HL-60 (cell line): ENCODE measurements around the gene KIAA0319L.

ENCODE experiments used
- POLR2AphosphoS5 ChIP-seq: IDR thresholded peaks from 2 replicates; pipeline ENCODE4 v1.6.1; 2012; ENCODE audit warnings: low read depth
- SPI1 ChIP-seq: IDR thresholded peaks from 2 replicates; pipeline ENCODE4 v1.6.1; 2012; ENCODE audit warnings: low read depth, mild to moderate bottlenecking, borderline replicate concordance
- TF ChIP-seq, protein P1 (sequence below): IDR thresholded peaks from one replicate; pipeline ENCODE4 v1.5.1; 2011; ENCODE audit warnings: low read length, control low read depth, inconsistent platforms; ENCODE audit not compliant: insufficient read depth

DNA sequence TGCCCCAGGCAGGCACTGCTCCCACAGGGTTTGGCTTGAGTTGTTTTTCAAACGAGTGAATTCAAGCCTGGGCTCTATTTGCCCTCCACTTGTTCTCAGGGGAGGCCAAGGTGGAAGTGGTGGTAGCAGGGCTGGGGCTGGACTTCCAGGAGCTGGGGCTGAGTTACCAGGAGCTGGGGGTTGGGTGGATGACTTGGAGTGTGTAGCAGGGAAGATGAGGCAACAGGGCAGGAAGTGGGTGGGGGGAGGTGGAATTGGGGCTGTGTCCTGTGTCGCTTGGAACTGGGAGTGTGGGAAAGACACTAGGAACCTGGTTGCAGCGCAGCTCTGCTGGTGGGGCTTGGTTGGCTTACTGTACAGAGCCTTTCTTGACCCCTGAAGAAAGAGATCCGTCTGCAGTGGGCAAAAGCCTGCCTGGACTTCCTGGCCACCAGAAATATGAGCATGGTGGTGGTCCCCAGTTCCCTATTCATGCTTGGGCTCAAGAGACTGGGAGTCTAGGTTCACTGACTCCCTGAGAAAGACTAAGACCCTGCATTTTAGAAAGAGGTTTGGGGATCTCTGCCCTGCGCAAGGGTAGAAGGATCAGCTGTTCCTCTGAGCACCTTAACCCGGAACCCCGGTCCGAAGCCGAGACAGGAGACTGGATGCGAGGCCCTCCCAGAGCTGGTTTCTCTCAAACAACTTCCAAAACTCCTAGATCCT, 19.0 kb upstream of the KIAA0319L start:
- TF ChIP-seq, protein P1, sequence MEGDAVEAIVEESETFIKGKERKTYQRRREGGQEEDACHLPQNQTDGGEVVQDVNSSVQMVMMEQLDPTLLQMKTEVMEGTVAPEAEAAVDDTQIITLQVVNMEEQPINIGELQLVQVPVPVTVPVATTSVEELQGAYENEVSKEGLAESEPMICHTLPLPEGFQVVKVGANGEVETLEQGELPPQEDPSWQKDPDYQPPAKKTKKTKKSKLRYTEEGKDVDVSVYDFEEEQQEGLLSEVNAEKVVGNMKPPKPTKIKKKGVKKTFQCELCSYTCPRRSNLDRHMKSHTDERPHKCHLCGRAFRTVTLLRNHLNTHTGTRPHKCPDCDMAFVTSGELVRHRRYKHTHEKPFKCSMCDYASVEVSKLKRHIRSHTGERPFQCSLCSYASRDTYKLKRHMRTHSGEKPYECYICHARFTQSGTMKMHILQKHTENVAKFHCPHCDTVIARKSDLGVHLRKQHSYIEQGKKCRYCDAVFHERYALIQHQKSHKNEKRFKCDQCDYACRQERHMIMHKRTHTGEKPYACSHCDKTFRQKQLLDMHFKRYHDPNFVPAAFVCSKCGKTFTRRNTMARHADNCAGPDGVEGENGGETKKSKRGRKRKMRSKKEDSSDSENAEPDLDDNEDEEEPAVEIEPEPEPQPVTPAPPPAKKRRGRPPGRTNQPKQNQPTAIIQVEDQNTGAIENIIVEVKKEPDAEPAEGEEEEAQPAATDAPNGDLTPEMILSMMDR = no peak
- no peak for TF ChIP-seq POLR2AphosphoS5
- no peak for TF ChIP-seq SPI1
